Measurements from ENCODE around the gene RAB11FIP4. TPM values are rescaled to one million over a fixed set of nuclear protein-coding genes. Genes with fewer than 3 reads are reported as not detected.

Gene RAB11FIP4
- total and polyA plus RNA-seq, 4 donors: 1.5 to 16.0 (median 3.3) TPM

GRCh38 chr17:31412511-31412910 lies 21.0 kb downstream of the RAB11FIP4 start:
- Histone ChIP-seq H3K27me3 (ENCODE audit: control insufficient read depth in 4 of 4, insufficient read depth in 4 of 4, low read length in 3 of 4) (peaks cover 0 to under 1% (median 0%) of the 10 kb centered on the region in 4 donors), H3K4me3 (ENCODE audit: low read depth in 1 of 3, low read length in 3 of 3) (no peak overlapping the region), H3K4me1 (ENCODE audit: control insufficient read depth in 4 of 4, insufficient read depth in 4 of 4, low read length in 3 of 4) (no peaks in the 10 kb centered on the region), H3K27ac (ENCODE audit: low read depth in 1 of 2, low read length in 2 of 2) (no peak overlapping the region), H3K9me3 (ENCODE audit: control insufficient read depth in 4 of 4, low read length in 3 of 4) (no peaks in the 10 kb centered on the region), H3K36me3 (ENCODE audit: control insufficient read depth in 4 of 4, insufficient read depth in 3 of 4, low read depth in 1 of 4, low read length in 3 of 4) (no peaks in the 10 kb centered on the region), H3K9ac (ENCODE audit: low read depth in 1 of 2, low read length in 2 of 2) (no peak overlapping the region)
- TF ChIP-seq YY1 (IDR thresholded peaks at IDR 0.05): no peak
- TF ChIP-seq, protein P1, sequence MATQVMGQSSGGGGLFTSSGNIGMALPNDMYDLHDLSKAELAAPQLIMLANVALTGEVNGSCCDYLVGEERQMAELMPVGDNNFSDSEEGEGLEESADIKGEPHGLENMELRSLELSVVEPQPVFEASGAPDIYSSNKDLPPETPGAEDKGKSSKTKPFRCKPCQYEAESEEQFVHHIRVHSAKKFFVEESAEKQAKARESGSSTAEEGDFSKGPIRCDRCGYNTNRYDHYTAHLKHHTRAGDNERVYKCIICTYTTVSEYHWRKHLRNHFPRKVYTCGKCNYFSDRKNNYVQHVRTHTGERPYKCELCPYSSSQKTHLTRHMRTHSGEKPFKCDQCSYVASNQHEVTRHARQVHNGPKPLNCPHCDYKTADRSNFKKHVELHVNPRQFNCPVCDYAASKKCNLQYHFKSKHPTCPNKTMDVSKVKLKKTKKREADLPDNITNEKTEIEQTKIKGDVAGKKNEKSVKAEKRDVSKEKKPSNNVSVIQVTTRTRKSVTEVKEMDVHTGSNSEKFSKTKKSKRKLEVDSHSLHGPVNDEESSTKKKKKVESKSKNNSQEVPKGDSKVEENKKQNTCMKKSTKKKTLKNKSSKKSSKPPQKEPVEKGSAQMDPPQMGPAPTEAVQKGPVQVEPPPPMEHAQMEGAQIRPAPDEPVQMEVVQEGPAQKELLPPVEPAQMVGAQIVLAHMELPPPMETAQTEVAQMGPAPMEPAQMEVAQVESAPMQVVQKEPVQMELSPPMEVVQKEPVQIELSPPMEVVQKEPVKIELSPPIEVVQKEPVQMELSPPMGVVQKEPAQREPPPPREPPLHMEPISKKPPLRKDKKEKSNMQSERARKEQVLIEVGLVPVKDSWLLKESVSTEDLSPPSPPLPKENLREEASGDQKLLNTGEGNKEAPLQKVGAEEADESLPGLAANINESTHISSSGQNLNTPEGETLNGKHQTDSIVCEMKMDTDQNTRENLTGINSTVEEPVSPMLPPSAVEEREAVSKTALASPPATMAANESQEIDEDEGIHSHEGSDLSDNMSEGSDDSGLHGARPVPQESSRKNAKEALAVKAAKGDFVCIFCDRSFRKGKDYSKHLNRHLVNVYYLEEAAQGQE (IDR thresholded peaks at IDR 0.05): no peak
- no peak for TF ChIP-seq SP1 (IDR thresholded peaks at IDR 0.05)
- TF ChIP-seq TAF1 (conservative IDR thresholded peaks at IDR 0.05): no peak
- no peak for TF ChIP-seq FOXA2 (IDR thresholded peaks at IDR 0.05)
- no peak for DNase-seq (ENCODE audit: low spot score)
- 67% methylated on average over 6 of the region's 6 CpGs for WGBS

- Histone ChIP-seq H3K36me3 (ENCODE audit: control insufficient read depth in 4 of 4, insufficient read depth in 3 of 4, low read depth in 1 of 4, low read length in 3 of 4) (no peaks in the 10 kb centered on the region), H3K4me1 (ENCODE audit: control insufficient read depth in 4 of 4, insufficient read depth in 4 of 4, low read length in 3 of 4) (no peaks in the 10 kb centered on the region), H3K9ac (ENCODE audit: low read depth in 1 of 2, low read length in 2 of 2) (no peak overlapping the region), H3K4me3 (ENCODE audit: low read depth in 1 of 3, low read length in 3 of 3) (no peak overlapping the region), H3K27me3 (ENCODE audit: control insufficient read depth in 4 of 4, insufficient read depth in 4 of 4, low read length in 3 of 4) (no peaks in the 10 kb centered on the region), H3K9me3 (ENCODE audit: control insufficient read depth in 4 of 4, low read length in 3 of 4) (no peaks in the 10 kb centered on the region), H3K27ac (ENCODE audit: low read depth in 1 of 2, low read length in 2 of 2) (no peak overlapping the region)
- TF ChIP-seq SP1 (IDR thresholded peaks at IDR 0.05) (no peak), MAX (IDR thresholded peaks at IDR 0.05) (no peak), RXRA (IDR thresholded peaks at IDR 0.05) (no peak), FOXA1 (IDR thresholded peaks at IDR 0.05) (no peak), TAF1 (conservative IDR thresholded peaks at IDR 0.05) (no peak)
- DNase-seq (ENCODE audit: low spot score): no peak
- WGBS: 78% methylated on average over 15 of the region's 15 CpGs
Observed at GRCh38 chr17:31413081-31413799, 21.8 kb downstream of the RAB11FIP4 start.

DNA sequence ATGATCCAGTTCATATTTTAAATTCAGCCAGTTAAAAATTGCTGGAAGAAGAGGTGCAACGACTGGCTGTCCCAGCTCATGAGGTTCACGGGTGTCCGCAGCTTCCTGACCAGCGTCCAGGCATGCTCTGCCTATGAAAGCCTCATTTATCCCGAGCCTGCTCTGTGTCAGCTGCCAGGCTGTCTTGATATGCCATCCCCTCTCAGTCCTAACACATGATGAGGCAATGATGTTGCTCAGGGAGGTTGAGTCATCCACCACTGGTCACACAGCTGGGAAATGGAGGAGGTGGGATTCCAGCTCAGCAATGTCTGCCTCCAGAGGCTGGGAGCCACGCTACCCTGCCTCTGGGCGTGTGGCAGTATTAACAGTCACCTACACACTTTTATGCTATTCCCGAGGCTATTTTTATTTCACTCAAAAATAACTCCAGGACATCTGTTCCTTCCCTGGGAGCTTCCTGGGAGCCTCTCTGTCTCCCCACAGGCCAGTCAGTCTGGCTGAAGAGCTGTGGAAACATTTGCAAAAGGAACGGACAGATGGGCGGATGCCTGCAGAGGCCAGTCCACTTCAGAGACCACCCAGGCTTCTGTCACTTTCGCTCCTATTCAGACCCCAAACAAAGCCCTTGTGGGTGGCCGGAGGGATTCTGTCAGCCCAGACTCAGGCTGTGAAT lies 22.5 kb downstream of the RAB11FIP4 start:
- H3K4me3 ChIP-seq (ENCODE audit: low read depth in 1 of 3, low read length in 3 of 3): no peak overlapping the region
- no peaks in the 10 kb centered on the region for H3K36me3 ChIP-seq (ENCODE audit: control insufficient read depth in 4 of 4, insufficient read depth in 3 of 4, low read depth in 1 of 4, low read length in 3 of 4)
- H3K27me3 ChIP-seq (ENCODE audit: control insufficient read depth in 4 of 4, insufficient read depth in 4 of 4, low read length in 3 of 4): no peaks in the 10 kb centered on the region
- H3K27ac ChIP-seq (ENCODE audit: low read depth in 1 of 2, low read length in 2 of 2): no peak overlapping the region
- no peaks in the 10 kb centered on the region for H3K4me1 ChIP-seq (ENCODE audit: control insufficient read depth in 4 of 4, insufficient read depth in 4 of 4, low read length in 3 of 4)
- 70% methylated on average over 12 of the region's 12 CpGs for WGBS
- DNase-seq (ENCODE audit: low spot score): no peak
- H3K9me3 ChIP-seq (ENCODE audit: control insufficient read depth in 4 of 4, low read length in 3 of 4): no peaks in the 10 kb centered on the region
- no peak overlapping the region for H3K9ac ChIP-seq (ENCODE audit: low read depth in 1 of 2, low read length in 2 of 2)
- TF ChIP-seq ATF3 (IDR thresholded peaks at IDR 0.05): no peak
- TF ChIP-seq CTCF (IDR thresholded peaks at IDR 0.05; ENCODE audit: low read depth, low read length, missing input control): no peak
- no peak for TF ChIP-seq RAD21 (IDR thresholded peaks at IDR 0.05)
- TF ChIP-seq RXRA (IDR thresholded peaks at IDR 0.05): no peak
- no peak for TF ChIP-seq JUND (IDR thresholded peaks at IDR 0.05)
- TF ChIP-seq SP1 (IDR thresholded peaks at IDR 0.05): no peak
- no peak for TF ChIP-seq TAF1 (conservative IDR thresholded peaks at IDR 0.05)
- no peak for TF ChIP-seq EGR1 (IDR thresholded peaks at IDR 0.05; ENCODE audit: low read depth in 2 of 2)
- no peak for TF ChIP-seq HNF4A (conservative IDR thresholded peaks at IDR 0.05)
- TF ChIP-seq YY1 (IDR thresholded peaks at IDR 0.05): no peak
- no peak for TF ChIP-seq HNF4G (IDR thresholded peaks at IDR 0.05)
- no peak for TF ChIP-seq FOXA2 (IDR thresholded peaks at IDR 0.05)
- TF ChIP-seq, protein P2, sequence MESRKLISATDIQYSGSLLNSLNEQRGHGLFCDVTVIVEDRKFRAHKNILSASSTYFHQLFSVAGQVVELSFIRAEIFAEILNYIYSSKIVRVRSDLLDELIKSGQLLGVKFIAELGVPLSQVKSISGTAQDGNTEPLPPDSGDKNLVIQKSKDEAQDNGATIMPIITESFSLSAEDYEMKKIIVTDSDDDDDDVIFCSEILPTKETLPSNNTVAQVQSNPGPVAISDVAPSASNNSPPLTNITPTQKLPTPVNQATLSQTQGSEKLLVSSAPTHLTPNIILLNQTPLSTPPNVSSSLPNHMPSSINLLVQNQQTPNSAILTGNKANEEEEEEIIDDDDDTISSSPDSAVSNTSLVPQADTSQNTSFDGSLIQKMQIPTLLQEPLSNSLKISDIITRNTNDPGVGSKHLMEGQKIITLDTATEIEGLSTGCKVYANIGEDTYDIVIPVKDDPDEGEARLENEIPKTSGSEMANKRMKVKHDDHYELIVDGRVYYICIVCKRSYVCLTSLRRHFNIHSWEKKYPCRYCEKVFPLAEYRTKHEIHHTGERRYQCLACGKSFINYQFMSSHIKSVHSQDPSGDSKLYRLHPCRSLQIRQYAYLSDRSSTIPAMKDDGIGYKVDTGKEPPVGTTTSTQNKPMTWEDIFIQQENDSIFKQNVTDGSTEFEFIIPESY (IDR thresholded peaks at IDR 0.05): no peak
- no peak for TF ChIP-seq MAX (IDR thresholded peaks at IDR 0.05)

Data from liver (tissue), 9 donors.